HG02852 (cell line): ENCODE data around the gene RGS6.

Experiments
- ATAC-seq: cut with Tn5 transposase; IDR thresholded peaks from one replicate; pipeline ENCODE4 v1.9.1; 2021; ENCODE audit warnings: mild to moderate bottlenecking, moderate library complexity; ENCODE audit not compliant: unreplicated experiment

RGS6 gene

GRCh38 chr14:72070458-72070857 lies 138.2 kb downstream of the RGS6 start:
- ATAC-seq, result no peak

- no peak for ATAC-seq
Measured at GRCh38 chr14:72075649-72076334, 143.6 kb downstream of the RGS6 start.

- no peak for ATAC-seq
Measured at GRCh38 chr14:72081137-72081536, 148.9 kb downstream of the RGS6 start.

GRCh38 chr14:72084935-72085334 lies 152.7 kb downstream of the RGS6 start:
- no peak for ATAC-seq

- ATAC-seq, result no peak
Measured at GRCh38 chr14:72089625-72090024, 157.4 kb downstream of the RGS6 start.

- ATAC-seq, result no peak
Measured at GRCh38 chr14:72094844-72095582, 162.8 kb downstream of the RGS6 start.

GRCh38 chr14:72097173-72097783 lies 165.0 kb downstream of the RGS6 start:
- ATAC-seq, result no peak

GRCh38 chr14:72098210-72098609 lies 166.0 kb downstream of the RGS6 start:
- no peak for ATAC-seq

GRCh38 chr14:72099566-72099965 lies 167.3 kb downstream of the RGS6 start:
- ATAC-seq, result no peak

GRCh38 chr14:72104011-72104613 lies 171.9 kb downstream of the RGS6 start:
- no peak for ATAC-seq

GRCh38 chr14:72111911-72112310 lies 179.7 kb downstream of the RGS6 start:
- ATAC-seq, result no peak

GRCh38 chr14:72118841-72119240 lies 186.6 kb downstream of the RGS6 start:
- ATAC-seq, result no peak

- no peak for ATAC-seq
Measured at GRCh38 chr14:72120315-72120714, 188.1 kb downstream of the RGS6 start.

GRCh38 chr14:72123755-72124154 lies 191.5 kb downstream of the RGS6 start:
- ATAC-seq, result no peak

GRCh38 chr14:72124171-72124570 lies 191.9 kb downstream of the RGS6 start:
- ATAC-seq, result no peak

- no peak for ATAC-seq
Measured at GRCh38 chr14:72126091-72126490, 193.9 kb downstream of the RGS6 start.

GRCh38 chr14:72126561-72126960 lies 194.3 kb downstream of the RGS6 start:
- no peak for ATAC-seq

- ATAC-seq, result no peak
Measured at GRCh38 chr14:72128629-72129028, 196.4 kb downstream of the RGS6 start.

- ATAC-seq, result no peak
Measured at GRCh38 chr14:72129291-72129690, 197.1 kb downstream of the RGS6 start.

- ATAC-seq, result no peak
Measured at GRCh38 chr14:72141084-72141483, 208.9 kb downstream of the RGS6 start.

GRCh38 chr14:72142328-72142727 lies 210.1 kb downstream of the RGS6 start:
- no peak for ATAC-seq

- ATAC-seq, result no peak
Measured at GRCh38 chr14:72146241-72146640, 214.0 kb downstream of the RGS6 start.
